Ectodermal cell (in vitro differentiated cells): ENCODE data around the gene RAPSN.

ENCODE experiments used
- H3K27ac ChIP-seq: 2 replicates; pipeline ENCODE4 v1.7.0; 2013; ENCODE audit warnings: mild to moderate bottlenecking, low read depth, low read length; ENCODE audit not compliant: insufficient read depth, poor library complexity, severe bottlenecking
- H3K27me3 ChIP-seq: 2 replicates; pipeline ENCODE4 v1.7.0; 2013; ENCODE audit warnings: mild to moderate bottlenecking, low read length; ENCODE audit not compliant: insufficient read depth, control insufficient read depth, poor library complexity, severe bottlenecking
- H3K36me3 ChIP-seq: one replicate; pipeline ENCODE4 v1.7.0; 2013; ENCODE audit warnings: low read length; ENCODE audit not compliant: control insufficient read depth, insufficient read depth
- H3K4me1 ChIP-seq: one replicate; pipeline ENCODE4 v1.7.0; 2013; ENCODE audit warnings: low read length; ENCODE audit not compliant: control insufficient read depth, insufficient read depth
- H3K4me3 ChIP-seq: 2 replicates; pipeline ENCODE4 v1.7.0; 2013; ENCODE audit warnings: low read depth, low read length, control low read depth; ENCODE audit not compliant: insufficient read depth
- H3K9me3 ChIP-seq: 2 replicates; pipeline ENCODE4 v1.7.0; 2013; ENCODE audit warnings: mild to moderate bottlenecking, low read length, moderate library complexity; ENCODE audit not compliant: control insufficient read depth
- WGBS, 2 experiments: methylation state at CpG; one replicate each; pipeline ENCODE4 v1.1.7; 2013; ENCODE audit warnings: missing lambda C conversion rate in 2 of 2; 5-methylcytosine and 5-hydroxymethylcytosine counted together

Gene RAPSN

DNA sequence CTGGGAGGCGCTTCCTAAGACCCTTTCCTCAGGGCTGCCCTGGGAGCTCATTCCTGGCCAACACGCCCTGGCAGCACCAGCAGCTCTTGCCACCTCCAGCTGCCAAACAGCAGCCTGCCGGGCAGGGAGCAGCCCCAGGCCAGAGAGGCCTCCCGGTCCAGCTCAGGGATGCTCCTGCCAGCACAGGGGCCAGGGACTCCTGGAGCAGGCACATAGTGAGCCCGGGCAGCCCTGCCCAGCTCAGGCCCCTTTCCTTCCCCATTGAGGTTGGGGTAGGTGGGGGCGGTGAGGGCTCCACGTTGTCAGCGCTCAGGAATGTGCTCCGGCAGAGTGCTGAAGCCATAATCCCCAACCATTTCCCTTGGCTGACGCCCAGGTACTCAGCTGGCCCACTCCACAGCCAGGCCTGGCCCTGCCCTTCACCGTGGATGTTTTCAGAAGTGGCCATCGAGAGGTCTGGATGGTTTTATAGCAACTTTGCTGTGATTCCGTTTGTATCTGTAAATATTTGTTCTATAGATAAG lies 32.9 kb downstream of the RAPSN start:
- H3K4me1 ChIP-seq: no peaks in the 10 kb centered on the region
- 69 to 74% methylated on average over 10 to 13 of the region's 13 CpGs for WGBS, 2 experiments
- no peak overlapping the region for H3K27ac ChIP-seq
- H3K4me3 ChIP-seq: no peak overlapping the region
- H3K36me3 ChIP-seq: peaks cover 25% of the 10 kb centered on the region
- H3K9me3 ChIP-seq: no peaks in the 10 kb centered on the region
- H3K27me3 ChIP-seq: no peaks in the 10 kb centered on the region

DNA sequence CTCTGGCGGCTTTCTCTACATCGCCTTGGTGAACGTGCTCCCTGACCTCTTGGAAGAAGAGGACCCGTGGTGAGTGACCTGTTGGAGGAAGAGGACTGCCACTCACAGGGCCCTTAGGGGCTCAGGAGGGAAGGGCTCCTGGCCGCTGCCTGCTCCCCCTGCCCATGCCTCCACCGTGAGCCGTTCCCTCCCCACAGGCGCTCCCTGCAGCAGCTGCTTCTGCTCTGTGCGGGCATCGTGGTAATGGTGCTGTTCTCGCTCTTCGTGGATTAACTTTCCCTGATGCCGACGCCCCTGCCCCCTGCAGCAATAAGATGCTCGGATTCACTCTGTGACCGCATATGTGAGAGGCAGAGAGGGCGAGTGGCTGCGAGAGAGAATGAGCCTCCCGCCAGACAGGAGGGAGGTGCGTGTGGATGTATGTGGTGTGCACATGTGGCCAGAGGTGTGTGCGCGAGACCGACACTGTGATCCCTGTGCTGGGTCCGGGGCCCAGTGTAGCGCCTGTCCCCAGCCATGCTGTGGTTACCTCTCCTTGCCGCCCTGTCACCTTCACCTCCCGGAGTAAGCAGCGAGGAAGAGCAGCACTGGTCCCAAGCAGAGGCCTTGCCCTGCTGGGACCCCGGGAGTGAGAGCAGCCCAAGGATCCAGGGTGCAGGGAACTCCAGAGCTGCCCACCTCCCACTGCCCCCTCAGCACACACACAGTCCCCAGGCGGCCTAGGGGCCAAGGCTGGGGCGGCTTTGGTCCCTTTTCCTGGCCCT lies 33.7 kb downstream of the RAPSN start:
- Histone ChIP-seq H3K27me3 (no peaks in the 10 kb centered on the region), H3K27ac (no peak overlapping the region), H3K9me3 (no peaks in the 10 kb centered on the region), H3K4me1 (no peaks in the 10 kb centered on the region), H3K36me3 (peaks cover 20% of the 10 kb centered on the region), H3K4me3 (no peak overlapping the region)
- 89 to 90% methylated on average over 31 of the region's 31 CpGs for WGBS, 2 experiments

DNA sequence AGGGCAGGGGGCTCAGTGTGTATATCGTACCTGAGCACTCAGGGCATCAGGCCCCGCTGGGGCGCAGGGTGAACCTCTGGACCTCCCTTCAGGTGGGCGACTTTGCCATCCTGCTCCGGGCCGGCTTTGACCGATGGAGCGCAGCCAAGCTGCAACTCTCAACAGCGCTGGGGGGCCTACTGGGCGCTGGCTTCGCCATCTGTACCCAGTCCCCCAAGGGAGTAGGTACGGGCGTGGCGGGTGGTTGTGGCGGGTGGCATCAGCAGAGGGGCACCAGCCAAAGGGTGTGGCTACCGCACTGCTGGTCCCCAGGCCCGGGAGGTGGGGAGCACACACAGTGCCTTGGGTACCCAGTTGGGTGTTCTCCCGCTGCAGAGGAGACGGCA lies 34.3 kb downstream of the RAPSN start:
- no peaks in the 10 kb centered on the region for H3K27me3 ChIP-seq
- no peak overlapping the region for H3K27ac ChIP-seq
- no peak overlapping the region for H3K4me3 ChIP-seq
- 91 to 92% methylated on average over 19 of the region's 19 CpGs for WGBS, 2 experiments
- H3K9me3 ChIP-seq: no peaks in the 10 kb centered on the region
- H3K36me3 ChIP-seq: peaks cover 14% of the 10 kb centered on the region
- H3K4me1 ChIP-seq: no peaks in the 10 kb centered on the region

DNA sequence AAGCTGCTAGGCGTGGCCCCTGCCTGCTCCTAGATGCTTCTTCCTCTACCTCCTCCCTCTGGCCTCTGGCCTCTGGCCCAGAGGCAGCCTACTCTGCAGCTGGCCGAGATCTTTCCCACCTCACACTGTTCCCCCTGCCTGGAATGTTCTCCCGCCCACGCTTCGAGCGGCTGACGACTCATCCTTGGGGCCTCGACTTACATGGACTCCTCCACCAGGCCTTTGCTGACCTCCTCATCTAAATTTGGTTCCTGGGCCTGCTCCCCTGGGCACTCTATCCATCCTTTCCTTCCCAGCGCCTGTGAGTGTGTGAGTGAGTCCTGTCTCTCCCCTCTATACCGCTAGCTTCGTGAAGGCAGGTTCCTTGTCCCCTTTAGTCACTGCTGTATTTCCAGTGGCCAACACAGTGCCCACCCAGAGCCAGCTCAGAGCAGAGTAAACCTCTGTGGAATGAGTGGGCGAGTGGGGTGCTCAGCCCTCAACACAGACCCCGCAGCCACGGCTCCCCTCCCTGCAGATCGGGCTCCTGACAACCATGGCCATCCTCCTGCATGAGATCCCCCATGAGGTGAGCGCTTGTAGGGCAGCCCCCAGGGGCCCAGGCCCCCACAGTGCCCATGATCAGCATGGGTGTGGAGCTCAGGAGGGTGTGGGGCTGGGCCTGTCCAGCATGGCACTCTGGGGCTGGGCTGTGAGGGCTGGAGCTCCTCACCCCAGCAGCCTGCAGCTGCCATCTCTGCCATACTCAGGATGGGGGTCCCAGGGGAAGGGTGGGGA lies 34.8 kb downstream of the RAPSN start:
- H3K4me1 ChIP-seq: peaks cover 4% of the 10 kb centered on the region
- H3K4me3 ChIP-seq: no peak overlapping the region
- H3K9me3 ChIP-seq: no peaks in the 10 kb centered on the region
- no peak overlapping the region for H3K27ac ChIP-seq
- no peaks in the 10 kb centered on the region for H3K27me3 ChIP-seq
- WGBS, 2 experiments: 92% methylated on average over 16 of the region's 16 CpGs
- peaks cover 11% of the 10 kb centered on the region for H3K36me3 ChIP-seq

DNA sequence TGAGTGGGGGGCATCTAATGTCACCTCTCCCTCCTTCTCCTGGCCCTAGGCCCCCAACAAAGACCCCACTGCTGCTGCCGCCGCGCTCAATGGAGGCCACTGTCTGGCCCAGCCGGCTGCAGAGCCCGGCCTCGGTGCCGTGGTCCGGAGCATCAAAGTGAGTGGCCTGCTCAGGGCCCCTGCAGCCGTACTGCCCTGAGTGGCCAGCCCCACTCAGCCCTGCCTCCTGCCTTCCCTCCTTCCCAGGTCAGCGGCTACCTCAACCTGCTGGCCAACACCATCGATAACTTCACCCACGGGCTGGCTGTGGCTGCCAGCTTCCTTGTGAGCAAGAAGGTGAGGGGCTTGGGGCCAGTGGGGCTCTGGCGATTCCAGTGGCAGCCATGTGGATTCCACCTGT lies 35.6 kb downstream of the RAPSN start:
- peaks cover 4% of the 10 kb centered on the region for H3K36me3 ChIP-seq
- H3K4me3 ChIP-seq: no peak overlapping the region
- WGBS, 2 experiments: 91 to 92% methylated on average over 13 of the region's 13 CpGs
- H3K27ac ChIP-seq: no peak overlapping the region
- peaks cover 8% of the 10 kb centered on the region for H3K4me1 ChIP-seq
- no peaks in the 10 kb centered on the region for H3K9me3 ChIP-seq
- H3K27me3 ChIP-seq: no peaks in the 10 kb centered on the region

DNA sequence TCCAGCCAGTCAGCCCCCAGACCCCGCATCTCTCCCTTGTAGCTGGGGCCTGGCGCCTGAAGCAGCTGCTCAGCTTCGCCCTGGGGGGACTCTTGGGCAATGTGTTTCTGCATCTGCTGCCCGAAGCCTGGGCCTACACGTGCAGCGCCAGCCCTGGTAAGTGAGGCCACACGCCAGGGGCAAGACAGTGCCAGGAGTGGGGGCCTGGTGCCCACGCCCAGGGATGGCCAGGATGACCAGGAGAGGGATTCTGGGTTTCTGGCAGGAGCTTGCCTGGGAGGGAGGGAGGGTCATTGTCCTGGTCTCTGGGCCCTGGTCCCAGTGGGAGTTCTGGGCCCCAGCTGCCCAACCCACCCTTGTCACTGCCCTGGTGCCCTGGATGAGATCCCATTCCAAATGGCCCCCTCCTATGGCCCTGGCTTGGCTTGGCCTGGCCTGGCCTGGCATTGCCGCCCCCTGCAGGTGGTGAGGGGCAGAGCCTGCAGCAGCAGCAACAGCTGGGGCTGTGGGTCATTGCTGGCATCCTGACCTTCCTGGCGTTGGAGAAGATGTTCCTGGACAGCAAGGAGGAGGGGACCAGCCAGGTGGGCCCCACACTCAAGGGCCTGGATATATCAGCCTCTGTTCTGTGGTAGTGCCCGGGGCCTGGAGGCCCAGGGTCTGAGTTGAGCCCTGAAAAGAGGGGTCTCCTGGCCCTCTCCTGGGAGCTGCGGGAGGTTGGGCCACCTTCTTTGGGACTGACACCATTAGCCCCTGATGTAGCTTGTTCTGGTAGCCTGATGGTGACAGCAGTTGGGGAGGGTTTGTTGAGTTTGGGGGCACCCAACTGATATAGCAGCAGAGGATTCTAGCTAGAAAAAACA lies 36.8 kb downstream of the RAPSN start:
- H3K27ac ChIP-seq: no peak overlapping the region
- whole genome bisulfite sequencing, 2 experiments: 85 to 86% methylated on average over 12 of the region's 12 CpGs
- no peaks in the 10 kb centered on the region for H3K27me3 ChIP-seq
- H3K4me3 ChIP-seq: no peak overlapping the region
- H3K9me3 ChIP-seq: no peaks in the 10 kb centered on the region
- no peaks in the 10 kb centered on the region for H3K36me3 ChIP-seq
- peaks cover 8% of the 10 kb centered on the region for H3K4me1 ChIP-seq

DNA sequence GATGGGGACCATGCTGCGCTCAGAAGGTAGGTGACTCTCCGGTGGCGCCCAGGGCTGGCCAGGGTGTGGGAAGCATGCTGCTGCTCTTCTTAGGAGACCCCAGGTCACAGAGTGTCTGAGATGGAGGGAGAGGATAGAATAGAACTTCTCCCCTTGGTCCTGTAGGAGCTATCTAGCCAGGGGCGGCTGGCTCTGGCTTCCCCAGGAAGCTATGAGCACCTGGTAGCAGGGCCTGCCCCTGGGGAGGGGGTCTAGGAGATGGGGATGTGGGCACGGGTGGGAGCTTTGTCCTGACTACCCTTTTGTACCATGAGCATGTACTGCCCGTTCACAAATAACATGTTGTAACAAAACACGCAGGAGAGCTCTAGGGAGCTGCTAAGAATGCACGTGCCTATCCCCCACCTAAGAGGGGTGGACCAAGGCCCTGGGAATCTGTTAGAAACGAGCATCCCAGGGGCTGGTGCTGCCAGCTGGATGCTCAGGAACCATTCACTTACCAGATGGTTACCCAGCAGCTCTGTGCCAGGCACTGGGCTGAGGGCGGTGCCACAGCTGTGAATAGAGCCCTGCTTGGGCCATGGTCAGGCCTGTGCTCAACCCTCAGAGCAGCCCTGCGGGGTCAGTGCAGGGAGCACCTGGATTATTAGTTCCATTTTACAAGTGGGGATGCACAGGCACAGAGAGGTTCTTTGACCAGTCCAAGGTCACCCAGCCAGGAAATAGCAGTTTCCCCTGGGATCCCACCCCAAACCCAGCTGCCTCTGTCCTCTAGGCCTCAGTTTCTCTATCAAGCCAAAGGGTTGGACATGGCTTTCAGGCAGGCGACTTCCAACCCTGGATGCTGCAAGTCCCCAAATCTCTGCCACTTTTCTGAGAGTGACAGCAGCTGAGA lies 38.3 kb downstream of the RAPSN start:
- H3K4me1 ChIP-seq: peaks cover 8% of the 10 kb centered on the region
- WGBS, 2 experiments: 89 to 94% methylated on average over 12 of the region's 12 CpGs
- no peaks in the 10 kb centered on the region for H3K9me3 ChIP-seq
- no peaks in the 10 kb centered on the region for H3K27me3 ChIP-seq
- no peaks in the 10 kb centered on the region for H3K36me3 ChIP-seq
- H3K4me3 ChIP-seq: no peak overlapping the region
- no peak overlapping the region for H3K27ac ChIP-seq

DNA sequence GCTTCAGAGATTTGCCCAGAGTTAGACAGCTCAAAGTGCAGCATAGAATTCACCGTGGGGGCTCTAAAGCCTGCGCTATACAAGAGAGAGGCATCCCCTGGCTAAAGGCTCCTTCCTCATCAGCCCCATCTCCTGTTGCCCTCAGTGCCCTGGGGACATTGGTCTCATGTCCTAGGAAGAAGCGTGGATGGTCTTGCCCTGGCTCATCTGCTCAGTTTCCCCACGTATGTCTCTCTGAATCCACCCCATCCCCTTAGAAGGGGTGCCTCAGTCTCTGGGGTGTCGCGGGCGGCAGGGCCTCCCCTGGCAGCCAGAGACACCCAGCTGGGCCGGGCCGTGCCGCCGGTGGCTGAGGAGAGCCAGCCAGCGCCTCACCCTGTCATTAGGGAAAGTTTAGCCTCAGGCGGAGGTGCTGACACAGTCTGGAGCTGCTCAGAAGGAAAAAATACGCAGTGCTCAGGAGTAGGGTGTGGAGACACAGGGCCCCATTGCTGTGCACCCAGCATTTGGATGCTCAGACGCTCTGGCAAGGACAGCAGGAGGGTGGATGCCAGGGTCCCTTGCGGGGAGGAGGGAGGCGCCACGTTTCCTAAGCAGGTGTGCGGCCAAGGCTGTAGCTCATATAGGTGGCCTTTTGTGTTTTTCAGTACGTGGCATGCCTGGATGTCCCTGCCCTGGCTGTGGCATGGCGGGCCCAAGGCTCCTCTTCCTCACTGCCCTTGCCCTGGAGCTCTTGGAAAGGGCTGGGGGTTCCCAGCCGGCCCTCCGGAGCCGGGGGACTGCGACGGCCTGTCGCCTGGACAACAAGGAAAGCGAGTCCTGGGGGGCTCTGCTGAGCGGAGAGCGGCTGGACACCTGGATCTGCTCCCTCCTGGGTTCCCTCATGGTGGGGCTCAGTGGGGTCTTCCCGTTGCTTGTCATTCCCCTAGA lies 39.2 kb downstream of the RAPSN start:
- peaks cover 8% of the 10 kb centered on the region for H3K4me1 ChIP-seq
- no peaks in the 10 kb centered on the region for H3K36me3 ChIP-seq
- H3K4me3 ChIP-seq: peak overlapping the region; percentile 71
- H3K27ac ChIP-seq: no peak overlapping the region
- 93% methylated on average over 31 of the region's 31 CpGs for whole genome bisulfite sequencing, 2 experiments
- H3K27me3 ChIP-seq: no peaks in the 10 kb centered on the region
- no peaks in the 10 kb centered on the region for H3K9me3 ChIP-seq
